ENCODE results near the gene EVC2.

DNA sequence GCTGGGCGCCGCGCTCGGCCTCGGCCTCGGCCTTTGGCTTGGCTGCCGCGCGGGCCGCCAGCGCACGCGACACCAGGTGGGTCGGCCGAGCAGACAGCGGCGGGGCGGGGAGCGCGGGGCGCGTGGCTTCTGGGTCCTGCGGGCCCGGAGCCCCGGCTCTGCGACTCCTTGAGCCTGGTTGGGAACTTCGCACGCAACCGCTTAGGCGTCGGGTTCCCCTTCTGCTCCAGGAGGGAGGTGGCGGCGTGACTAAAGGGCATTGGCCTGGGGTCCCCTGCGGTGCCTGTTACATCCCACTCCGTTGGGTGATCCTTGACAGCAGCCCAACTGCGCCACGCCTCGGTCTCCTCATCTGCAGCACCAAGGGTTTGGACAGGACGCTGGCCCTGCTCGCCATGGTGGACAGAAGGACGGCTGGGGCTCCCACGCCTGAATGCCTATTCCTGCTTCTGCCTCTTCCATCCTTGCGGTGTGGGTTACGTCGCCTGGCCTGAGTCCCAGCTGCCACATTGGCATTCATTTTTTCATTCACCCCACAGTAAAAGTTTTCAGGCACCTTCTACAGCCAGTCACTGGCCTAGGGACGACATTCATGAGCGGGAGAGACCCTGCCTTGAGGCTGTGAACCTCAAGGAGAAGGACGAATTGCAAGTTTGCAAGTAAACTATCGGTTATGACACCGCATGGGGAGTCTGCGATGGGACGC is 3.3 kb upstream of the EVC2 start:
- TF ChIP-seq, protein P1, sequence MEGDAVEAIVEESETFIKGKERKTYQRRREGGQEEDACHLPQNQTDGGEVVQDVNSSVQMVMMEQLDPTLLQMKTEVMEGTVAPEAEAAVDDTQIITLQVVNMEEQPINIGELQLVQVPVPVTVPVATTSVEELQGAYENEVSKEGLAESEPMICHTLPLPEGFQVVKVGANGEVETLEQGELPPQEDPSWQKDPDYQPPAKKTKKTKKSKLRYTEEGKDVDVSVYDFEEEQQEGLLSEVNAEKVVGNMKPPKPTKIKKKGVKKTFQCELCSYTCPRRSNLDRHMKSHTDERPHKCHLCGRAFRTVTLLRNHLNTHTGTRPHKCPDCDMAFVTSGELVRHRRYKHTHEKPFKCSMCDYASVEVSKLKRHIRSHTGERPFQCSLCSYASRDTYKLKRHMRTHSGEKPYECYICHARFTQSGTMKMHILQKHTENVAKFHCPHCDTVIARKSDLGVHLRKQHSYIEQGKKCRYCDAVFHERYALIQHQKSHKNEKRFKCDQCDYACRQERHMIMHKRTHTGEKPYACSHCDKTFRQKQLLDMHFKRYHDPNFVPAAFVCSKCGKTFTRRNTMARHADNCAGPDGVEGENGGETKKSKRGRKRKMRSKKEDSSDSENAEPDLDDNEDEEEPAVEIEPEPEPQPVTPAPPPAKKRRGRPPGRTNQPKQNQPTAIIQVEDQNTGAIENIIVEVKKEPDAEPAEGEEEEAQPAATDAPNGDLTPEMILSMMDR (IDR thresholded peaks at IDR 0.05; ENCODE audit: insufficient read depth, low read length): no peak
- TF ChIP-seq SPI1 (IDR thresholded peaks at IDR 0.05; ENCODE audit: borderline replicate concordance, low read depth): no peak
- TF ChIP-seq, protein P2, sequence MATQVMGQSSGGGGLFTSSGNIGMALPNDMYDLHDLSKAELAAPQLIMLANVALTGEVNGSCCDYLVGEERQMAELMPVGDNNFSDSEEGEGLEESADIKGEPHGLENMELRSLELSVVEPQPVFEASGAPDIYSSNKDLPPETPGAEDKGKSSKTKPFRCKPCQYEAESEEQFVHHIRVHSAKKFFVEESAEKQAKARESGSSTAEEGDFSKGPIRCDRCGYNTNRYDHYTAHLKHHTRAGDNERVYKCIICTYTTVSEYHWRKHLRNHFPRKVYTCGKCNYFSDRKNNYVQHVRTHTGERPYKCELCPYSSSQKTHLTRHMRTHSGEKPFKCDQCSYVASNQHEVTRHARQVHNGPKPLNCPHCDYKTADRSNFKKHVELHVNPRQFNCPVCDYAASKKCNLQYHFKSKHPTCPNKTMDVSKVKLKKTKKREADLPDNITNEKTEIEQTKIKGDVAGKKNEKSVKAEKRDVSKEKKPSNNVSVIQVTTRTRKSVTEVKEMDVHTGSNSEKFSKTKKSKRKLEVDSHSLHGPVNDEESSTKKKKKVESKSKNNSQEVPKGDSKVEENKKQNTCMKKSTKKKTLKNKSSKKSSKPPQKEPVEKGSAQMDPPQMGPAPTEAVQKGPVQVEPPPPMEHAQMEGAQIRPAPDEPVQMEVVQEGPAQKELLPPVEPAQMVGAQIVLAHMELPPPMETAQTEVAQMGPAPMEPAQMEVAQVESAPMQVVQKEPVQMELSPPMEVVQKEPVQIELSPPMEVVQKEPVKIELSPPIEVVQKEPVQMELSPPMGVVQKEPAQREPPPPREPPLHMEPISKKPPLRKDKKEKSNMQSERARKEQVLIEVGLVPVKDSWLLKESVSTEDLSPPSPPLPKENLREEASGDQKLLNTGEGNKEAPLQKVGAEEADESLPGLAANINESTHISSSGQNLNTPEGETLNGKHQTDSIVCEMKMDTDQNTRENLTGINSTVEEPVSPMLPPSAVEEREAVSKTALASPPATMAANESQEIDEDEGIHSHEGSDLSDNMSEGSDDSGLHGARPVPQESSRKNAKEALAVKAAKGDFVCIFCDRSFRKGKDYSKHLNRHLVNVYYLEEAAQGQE (IDR thresholded peaks at IDR 0.05; ENCODE audit: insufficient replicate concordance, low read depth): no peak
- TF ChIP-seq POLR2AphosphoS5 (IDR thresholded peaks at IDR 0.05; ENCODE audit: low read depth): no peak
- TF ChIP-seq GABPA (IDR thresholded peaks at IDR 0.05; ENCODE audit: low read depth): no peak

Data from HL-60 (cell line).